GM12891 (cell line): Measurements from ENCODE around the gene HDAC4.

Source experiments
- POLR2A ChIP-seq: IDR thresholded peaks from 2 replicates; pipeline ENCODE4 v1.6.1; 2011; ENCODE audit warnings: low read depth, low read length, control low read depth
- POLR2AphosphoS5 ChIP-seq: IDR thresholded peaks from 2 replicates; pipeline ENCODE4 v1.6.1; 2011; ENCODE audit warnings: low read depth, low read length, control low read depth
- POU2F2 ChIP-seq: IDR thresholded peaks from 2 replicates; pipeline ENCODE4 v1.6.1; 2011; ENCODE audit warnings: low read depth, mild to moderate bottlenecking, control low read depth, low read length, moderate library complexity
- SPI1 ChIP-seq: IDR thresholded peaks from 2 replicates; pipeline ENCODE4 v1.6.1; 2011; ENCODE audit warnings: low read depth, low read length, control low read depth
- TAF1 ChIP-seq: IDR thresholded peaks from 2 replicates; pipeline ENCODE4 v1.6.1; 2011; ENCODE audit warnings: low read depth, low read length, control low read depth

GRCh38 chr2:239095460-239096081, 305.2 kb downstream of the HDAC4 start:
- TF ChIP-seq POLR2AphosphoS5 (no peak), POLR2A (no peak), TAF1 (no peak), POU2F2 (no peak), SPI1 (no peak)
